Measurements from ENCODE around the gene LGALS9B.
"Not testable (repeated sequence)": the region's sequence is repeated elsewhere in the genome, so short reads cannot be mapped to it uniquely, and the experiment has no call there.

LGALS9B gene

DNA sequence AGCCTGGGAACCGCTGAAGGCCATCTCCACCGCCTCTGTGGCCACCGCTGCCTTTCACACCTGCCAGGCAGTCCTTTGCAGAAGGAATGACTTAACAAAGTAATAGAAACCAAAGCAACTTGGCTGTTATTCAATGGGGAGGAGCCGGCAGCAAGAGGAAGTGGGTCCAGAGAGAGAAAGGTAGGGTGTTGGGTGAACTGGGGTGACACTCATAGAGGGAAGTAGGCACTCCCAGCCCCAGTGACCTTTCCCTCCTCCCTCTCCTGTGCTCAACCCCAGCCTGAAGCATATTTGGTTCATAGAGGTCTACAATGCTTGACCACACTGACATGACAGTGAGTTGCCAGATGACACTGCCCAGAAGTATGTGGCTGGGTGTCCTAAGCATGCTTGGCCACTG lies at the start of gene LGALS9B:
Gene LGALS9B, minus strand, starts transcription at position 93 of the 400 bp plus-strand sequence. Its CDS starts 69 bp downstream, at position 24.
- DNase-seq: not testable (repeated sequence)

DNA sequence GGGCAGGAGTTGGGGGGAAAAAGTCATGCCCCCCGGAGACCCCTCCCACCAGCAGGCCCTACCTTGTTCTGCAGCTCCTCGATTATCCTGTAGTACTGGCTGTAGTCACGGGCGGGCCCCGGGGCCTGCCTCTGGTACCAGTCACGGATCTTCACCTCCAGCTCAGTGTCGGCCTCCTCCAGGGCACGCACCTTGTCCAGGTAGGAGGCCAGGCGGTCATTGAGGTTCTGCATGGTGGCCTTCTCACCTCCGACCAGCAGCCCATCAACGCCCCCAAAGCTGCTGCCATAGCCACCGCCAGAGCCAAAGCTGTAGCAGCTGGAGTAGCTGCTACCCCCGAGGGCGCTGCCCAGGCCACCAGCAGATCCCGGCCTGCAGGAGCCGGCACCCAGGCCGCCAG lies 49.6 kb upstream of the LGALS9B start:
- not testable (repeated sequence) for DNase-seq

DNA sequence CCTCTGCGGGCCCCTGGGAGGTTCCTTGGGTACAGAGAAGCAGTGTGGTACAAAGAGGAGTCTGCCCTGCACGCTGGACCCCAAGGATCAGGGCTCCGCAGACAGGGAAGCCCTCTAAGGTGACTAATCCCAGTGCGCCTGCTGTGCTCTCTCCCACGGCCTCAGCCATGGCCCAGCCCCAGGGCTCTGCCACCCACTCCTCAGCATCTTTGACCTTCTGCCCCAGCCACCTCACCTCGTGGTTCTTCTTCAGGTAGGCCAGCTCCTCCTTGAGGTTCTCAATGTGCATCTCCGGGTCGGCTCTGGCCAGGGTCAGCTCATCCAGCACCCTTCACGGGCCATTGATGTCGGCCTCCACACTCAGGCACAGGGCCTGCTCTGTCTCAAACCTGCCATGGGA lies 47.8 kb upstream of the LGALS9B start:
- DNase-seq: not testable (repeated sequence)

DNA sequence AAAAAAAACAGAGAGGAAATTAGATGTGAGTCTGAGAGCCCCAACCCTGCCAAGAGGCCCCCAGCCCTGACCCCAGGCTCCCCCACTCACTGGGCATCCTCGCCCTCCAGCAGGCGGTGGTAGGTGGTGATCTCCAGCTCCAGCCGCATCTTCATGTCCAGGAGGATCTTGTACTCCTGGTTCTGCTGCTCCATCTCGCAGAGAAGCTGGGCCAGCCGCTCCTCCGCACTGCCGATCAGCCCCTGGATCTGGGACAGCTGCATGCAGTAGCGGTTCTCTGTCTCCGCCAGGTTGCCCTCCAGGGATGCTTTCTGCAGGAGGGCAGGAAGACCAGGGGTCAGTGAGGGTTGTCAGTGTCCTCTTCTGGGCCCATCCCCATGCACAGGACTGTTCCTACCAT lies 46.2 kb upstream of the LGALS9B start:
- not testable (repeated sequence) for DNase-seq

DNA sequence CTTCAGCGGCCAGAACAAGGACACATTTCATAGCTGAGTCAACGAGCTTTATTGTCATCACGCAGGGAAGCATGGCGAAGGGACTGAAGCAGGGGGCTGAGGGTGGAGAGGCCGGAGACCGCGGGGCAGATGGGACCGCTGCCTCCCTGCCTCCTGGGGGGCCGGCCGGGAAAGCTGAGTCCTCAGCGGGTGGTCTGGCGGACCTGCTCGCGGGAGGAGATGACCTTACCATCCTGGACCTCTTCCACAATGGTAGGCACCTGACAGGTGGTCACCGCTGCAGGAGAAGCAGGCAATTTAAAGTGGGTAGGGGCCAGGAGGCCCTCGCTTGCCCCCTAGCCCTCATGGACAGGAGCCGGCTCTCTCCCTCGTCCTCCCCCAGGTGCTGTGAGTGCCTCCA lies 45.0 kb upstream of the LGALS9B start:
- not testable (repeated sequence) for DNase-seq

DNA sequence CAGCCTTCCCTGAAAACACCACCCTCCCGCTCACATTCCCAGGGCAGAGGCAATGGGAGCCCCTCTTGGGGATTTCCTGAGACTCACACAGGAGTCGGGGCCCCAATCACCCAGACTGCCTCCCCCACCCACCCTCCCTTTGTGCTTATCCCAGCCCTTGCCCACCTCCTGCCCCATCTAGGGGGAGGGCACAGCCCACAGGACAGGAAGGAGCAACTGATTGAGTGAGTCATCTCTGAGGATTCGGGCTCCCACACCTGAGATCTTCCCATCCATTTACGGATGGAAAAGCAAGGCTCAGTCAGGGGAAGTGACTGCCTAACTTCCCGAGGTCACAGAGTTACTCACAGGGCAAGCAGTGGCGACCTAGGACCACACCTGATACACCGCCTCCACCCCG lies 44.4 kb upstream of the LGALS9B start:
- not testable (repeated sequence) for DNase-seq

DNA sequence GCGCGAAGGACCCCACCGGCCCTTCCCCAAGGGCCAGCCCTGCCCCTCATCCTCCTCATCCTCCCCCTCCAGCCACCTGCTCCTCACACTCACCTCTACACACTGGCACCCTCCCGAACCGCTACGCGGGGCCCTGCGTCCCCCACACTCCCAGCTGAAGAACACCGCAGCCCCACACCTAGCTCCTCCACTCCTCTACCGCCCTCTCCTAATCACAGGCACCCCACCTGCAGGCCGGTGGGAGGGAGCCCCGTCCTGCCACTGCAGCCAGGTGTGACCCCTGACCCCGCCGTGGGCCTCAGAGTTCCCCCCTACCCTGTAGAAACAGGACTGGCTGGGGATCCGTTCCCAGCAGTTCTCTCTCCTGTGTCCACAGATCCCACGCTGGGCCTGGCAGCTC lies 38.0 kb upstream of the LGALS9B start:
- not testable (repeated sequence) for DNase-seq

DNA sequence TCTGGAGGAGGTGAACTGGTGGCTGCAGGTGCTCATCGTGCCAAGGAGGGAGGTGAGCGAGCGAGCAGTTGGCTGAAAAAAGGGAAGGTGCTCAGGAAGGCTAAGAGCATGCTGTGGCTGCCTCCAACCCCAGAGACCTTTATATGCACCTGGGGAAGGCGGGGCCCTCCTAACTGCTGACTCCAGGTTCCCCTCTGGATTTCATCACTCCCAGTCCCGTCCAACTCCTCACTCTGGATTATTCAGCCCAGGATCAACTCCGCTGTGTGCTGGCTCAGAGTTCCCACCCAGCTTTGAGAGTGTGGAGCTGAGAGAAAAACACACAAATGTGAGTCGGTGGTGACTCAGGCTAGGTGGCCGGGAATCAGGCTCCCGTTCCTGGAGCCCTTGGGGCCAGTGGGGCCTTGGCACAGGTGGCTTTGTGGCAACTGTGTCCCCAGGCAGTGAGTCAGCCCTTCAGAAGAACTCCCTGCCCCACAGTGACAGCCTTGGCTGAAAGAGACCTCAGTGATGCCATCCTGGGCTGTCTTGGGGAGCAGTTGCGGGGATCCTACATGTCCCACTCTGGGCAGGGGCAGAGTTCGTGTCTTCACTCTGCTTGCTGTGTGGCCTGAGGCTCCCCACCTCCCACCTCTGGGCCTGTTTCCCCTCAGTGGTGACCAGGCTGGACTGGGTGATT lies 37.2 kb upstream of the LGALS9B start:
- DNase-seq: not testable (repeated sequence)

DNA sequence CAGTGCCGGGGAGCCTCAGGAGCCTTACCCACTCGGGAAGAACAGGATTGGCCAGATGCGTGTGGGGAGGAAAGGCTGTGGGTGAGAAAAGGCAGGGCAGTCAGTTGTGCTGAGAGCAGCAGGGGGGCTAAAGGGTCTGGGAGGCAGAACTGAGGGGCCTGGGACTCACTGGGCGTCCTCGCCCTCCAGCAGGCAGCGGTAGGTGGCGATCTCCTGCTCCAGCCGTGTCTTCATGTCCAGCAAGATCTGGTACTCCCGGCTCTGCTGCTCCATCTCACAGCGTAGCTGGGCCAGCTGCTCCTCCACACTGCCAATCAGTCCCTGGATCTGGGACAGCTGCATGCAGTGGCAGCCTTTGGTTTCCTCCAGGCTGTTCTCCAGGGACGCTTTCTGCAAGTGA lies 34.6 kb upstream of the LGALS9B start:
- not testable (repeated sequence) for DNase-seq

DNA sequence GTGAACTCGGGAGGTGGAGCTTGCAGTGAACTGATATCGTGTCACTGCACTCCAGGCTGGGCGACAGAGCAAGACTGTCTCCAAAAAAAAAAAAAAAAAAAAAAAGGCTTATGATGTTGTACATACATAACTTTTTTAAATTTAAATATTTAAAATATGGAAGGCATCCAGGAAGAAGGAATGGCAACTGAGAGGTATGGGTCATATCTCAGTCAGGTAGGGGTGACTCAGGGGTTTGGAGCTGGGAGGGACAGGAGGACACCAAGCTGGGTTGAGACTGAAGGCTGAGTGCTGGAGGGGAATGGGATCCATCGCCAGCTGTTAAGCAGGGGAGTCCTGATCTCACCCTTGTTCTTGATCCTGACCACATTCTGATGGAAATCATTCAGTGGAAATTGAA lies 33.0 kb upstream of the LGALS9B start:
- DNase-seq: not testable (repeated sequence)

DNA sequence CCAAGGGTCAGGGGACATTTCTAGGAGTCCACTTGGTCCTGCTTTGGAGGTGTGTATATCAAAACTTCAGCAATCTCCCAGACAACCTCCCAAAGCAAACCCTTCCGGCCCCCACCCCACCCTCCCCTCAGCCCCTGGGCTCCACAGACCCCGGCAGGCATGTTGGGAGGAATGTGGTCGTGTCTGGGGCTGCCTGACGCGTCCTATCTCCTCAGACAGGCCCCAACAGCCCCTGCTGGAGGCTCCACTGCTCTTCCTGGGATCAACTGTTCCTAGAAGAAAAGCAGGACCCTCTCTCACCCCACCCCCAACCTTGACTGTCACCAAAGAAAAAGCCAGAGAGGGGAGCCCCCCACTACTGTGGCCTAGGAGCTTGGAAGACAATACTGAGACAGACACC lies 28.1 kb upstream of the LGALS9B start:
- DNase-seq: not testable (repeated sequence)

DNA sequence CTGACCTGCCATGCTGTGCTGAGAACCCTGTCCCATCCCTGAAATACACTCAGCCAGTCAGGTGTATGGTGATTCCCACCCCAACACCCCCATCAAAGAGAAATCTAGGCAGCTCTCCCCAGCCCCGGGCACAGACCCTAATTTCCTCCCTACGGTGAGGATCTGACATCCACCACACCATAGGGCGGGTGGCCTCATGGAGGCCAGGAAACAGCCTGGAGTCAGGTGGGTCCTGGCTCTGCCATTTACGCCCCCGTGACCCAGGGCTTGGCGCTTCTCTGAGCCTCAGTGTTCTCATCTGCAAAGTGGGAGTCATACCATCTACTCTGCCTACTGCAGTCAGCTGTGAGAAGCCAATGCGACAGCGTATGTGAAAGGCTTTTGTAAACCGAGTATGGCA lies 27.4 kb upstream of the LGALS9B start:
- not testable (repeated sequence) for DNase-seq

DNA sequence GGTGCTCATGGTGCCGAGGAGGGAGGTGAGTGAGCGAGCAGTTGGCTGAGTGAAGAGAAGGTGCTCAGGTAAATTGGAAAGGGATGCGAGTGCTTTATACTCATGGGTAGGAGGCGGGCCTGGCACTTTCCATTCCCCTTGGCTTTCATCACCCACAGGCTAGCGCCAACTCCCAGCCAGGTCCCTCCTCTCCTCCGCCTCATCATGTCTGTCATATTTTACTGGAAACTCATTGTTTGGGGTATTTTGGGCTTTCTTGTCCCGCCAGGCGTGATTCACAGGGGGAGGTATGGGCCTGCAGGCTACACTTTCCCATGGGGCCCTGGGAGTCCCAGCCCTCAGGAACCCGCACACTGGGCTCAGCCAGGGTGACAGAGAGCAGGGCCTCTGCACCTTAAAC lies 26.8 kb upstream of the LGALS9B start:
- DNase-seq: not testable (repeated sequence)

DNA sequence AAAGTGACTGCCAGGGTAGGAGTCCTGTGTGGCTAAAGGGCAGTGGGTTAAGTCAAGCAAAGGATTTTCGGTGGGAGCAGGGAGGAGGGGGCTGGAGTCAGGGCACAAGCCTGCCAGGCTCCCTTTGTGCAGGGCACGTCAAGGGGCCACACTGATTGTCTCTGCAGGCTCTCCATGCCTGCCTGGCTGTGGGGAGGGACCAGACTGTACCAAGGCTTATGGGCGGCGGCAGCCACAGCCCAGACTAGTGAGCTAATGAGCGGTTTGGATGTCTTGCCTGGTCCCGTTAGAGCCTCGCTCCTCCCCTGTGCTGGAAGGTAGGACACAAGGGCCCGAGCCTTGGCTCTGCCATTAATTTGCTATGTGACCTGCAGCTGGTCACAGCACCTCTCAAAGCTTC lies 25.6 kb upstream of the LGALS9B start:
- DNase-seq: not testable (repeated sequence)

DNA sequence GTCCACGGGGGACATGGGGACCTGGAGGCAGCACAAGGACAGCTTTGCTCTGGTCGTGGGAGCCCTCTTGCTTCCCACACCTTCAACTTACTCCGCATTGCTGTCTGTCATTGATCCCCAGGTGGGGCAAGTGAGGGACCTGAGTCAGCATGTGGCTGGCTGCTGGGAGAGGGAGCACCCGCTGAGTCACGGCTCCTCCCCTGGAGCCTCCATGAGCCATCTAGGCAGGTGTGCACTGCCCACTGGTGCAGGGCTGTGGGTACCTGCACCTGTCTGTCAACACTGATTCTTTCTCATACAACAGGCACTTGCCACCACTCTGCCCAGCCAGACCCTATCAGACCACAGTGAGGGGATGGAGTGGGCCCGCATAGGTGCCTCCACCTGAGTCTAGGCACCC lies 24.8 kb upstream of the LGALS9B start:
- not testable (repeated sequence) for DNase-seq

DNA sequence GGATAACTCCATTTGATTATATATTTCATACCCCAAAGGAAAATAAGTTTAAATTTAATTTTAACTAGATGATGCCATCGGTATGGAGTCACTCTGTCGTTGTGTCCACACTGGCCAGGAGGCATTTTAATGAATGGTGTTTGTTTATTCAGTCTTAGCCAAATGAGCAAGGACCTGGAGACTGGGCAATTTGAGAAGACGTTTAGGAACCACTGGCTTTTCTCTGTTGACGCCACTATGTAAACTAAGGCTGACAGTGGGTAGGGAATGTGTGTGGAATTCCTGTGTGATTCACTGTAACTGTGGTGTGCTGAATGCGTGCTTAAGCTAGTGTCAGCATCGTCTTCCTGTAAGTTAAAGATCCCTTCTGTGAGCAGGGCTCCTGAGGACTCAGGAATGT lies 17.6 kb upstream of the LGALS9B start:
- DNase-seq: not testable (repeated sequence)

DNA sequence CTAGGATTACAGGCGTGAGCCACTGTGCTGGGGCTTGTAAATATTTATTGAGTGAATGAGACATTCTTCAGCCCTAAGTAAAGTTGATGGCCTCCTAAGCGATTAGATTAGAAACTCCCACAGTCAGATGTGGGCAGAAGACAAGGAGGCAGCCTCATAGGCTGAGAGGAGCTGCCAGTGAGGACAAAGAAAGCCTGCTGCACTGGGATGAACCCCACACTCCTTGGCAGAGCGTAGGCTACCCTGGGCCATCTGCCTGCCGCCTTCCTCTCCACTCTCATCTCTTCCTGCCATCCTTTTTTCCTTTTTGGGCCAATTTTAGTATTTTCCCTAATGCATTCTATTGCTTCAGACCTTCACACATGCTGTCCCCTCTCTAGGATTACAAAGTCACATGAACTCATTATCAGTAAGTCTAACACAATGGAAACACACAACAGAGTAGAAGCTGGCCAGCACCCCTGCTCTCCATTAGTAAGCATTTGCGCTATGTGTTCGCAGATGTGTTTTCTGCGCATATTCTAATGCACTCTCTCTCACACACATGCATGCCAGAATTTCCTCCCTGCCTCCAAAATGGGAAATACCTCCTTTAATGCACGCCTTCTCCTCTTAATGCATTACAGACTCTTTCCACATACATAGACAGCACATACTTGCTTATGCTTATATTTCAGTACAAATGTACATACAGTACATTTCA lies 12.7 kb upstream of the LGALS9B start:
- not testable (repeated sequence) for DNase-seq

DNA sequence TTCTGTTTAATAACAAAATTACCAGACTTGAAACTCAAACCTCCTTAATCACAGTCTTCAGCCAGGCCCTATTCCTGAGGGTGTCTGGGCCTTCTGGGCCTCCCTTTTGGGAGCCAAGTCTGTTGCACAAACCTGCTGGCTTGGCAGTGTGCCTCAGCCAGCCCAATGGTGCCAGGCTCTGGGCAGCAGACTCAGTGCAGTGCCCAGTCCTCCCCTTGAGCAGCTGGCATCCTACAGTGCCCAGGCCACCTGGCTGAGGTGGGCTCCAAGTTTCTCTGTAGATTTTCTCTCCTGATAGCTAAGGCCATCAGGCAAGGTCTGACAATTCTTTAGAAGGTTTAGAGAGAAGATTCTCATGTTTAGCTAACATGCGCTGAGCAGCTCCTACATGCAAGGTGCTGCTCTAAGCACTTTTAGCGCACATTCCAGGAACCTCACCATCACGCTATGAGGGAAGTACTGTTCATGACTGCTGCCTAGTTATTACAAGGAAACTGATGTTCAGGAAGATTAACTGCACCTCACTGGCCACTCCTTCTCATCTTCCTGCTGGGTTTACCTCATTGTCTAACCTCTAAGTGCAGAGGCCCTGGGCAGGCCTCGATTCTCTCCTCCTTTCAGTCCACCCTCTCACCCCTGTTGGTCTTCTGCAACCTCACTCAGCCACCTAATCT lies 10.2 kb upstream of the LGALS9B start:
- not testable (repeated sequence) for DNase-seq

DNA sequence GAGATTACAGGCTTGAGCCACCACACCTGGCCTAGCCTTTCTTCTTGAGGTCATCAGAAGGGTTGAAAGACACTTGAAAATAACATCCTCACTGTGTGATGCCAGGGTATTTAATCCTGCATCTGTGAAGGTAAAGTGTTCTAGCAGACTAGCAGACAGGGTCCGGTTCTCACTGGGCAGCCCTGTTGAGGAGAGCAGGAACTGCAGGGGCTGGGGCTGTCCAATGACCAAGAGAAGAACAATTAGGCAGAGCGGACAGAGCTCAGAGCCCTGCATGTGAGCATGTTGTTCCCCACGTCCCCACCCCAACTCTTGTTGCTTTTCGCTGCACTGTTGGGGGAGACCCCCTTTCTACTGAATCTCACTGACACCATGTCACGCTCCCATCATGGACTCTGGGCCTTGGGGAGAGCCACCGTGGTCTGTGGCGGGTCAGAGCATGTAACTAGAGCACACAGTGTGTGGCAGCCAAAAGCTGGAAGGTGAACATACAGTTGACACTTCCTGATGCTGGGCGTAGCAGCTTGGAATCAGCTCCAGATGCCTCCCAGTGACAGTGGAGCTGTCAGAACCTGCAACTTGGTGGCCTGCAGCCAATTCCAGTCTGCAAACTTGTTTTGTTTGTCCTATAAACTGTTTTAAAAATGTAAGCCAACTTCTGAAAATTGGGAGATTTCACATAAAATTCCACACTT lies 7.9 kb upstream of the LGALS9B start:
- not testable (repeated sequence) for DNase-seq

DNA sequence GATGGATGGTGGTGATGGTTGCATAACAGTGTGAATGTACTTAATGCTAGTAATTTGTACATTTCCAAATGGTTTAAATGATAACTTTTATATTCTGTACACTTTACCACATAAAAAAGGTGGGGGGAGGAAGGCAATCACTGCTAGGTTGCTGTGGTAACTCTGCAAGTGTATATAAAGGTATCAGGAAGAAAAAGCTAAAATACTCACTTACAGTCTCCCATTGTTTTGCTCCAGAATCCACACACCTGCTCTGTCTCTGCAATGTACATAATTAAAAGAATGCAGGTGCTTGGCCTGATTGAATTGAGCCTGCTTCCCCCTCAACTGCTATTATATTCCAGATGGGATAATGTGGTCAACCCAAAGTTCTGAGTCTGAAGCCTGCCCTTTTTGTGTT lies 6.7 kb upstream of the LGALS9B start:
- not testable (repeated sequence) for DNase-seq

DNA sequence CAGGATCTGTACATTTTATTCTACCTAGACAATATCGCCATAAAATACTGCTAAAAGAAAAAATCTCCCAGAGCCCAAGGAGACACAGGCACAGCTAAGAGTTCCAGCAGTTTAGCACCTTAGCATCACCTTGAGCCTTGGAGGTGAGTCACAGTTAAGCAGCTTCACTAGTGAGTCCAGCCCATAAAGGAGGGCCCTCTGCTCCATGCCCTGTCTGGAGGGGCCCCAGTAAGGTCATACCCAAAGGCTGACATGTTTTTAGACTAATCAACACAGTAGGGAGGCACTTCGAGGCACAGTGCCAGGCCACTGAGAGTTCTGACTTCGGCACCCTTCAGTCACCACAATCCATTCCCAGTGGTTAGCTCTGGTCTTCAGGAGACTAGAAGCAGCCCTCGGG lies 2.6 kb upstream of the LGALS9B start:
- DNase-seq: not testable (repeated sequence)

DNA sequence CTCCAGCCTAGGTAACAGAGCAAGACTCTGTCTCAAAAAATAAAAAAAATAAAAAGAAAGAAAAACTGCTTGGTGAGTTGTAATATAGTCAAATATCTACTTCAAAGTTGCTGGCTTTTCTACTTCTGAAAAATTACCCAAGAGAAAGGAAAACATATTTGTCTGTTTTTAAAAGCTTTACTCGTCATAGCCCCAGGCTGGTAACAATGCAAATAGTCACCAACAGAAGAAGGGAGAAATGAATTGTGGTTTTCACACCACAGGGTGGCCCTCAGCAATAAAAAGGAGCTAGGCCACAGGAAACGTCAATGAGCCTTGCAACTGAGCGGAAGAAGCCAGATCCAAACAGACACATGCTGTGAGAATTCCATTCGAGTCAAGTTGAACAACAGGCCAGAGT lies 1.8 kb upstream of the LGALS9B start:
- DNase-seq: not testable (repeated sequence)

DNA sequence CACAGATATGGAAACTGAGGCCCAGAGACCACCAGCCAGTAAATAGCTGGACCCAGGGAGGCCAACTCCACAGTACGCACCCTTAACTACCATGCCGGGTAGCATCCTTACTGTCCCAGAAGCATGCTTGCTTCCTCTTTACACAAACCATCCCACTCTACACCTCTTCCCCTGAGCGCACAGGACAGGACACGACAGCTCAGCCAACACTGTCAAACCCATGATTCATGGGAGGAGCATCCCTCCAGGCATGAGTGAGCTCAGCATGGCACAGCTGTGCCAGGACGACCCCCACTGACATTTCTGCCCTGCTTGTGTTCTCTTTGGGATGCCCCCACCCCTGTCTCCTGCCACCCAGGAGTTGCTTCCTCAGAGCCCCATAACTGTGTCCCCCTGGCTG lies 340 bp downstream of the LGALS9B start:
- not testable (repeated sequence) for DNase-seq
